Activated T-cell treated with anti-CD3 and anti-CD28 coated beads, Interleukin-2, amount 50 U/mL, for 1 hour (primary cell): ENCODE results near the gene FURIN.
A peak's percentile ranks its signal among the peaks of the same experiment; 100 is the strongest.
"Not testable (repeated sequence)": the region's sequence is repeated elsewhere in the genome, so short reads cannot be mapped to it uniquely, and the experiment has no call there.

Source experiments
- DNase-seq: peaks from one replicate; pipeline ENCODE4 v3.0.0-alpha.2; 2020

The FURIN gene

GRCh38 chr15:90884719-90885431, 16.5 kb downstream of the FURIN start:
- no peak for DNase-seq

- DNase-seq: peak; percentile 84
These were observed 17.3 kb downstream of the FURIN start for GRCh38 chr15:90885432-90886290.

- no peak for DNase-seq
These were observed 17.9 kb downstream of the FURIN start for GRCh38 chr15:90886291-90886614.

GRCh38 chr15:90887037-90887481, 18.7 kb downstream of the FURIN start:
- no peak for DNase-seq

- DNase-seq: no peak
These were observed 20.9 kb downstream of the FURIN start for GRCh38 chr15:90889313-90889730.

GRCh38 chr15:90889736-90890456, 21.5 kb downstream of the FURIN start:
- DNase-seq: no peak

GRCh38 chr15:90890839-90891238, 22.5 kb downstream of the FURIN start:
- DNase-seq: no peak

GRCh38 chr15:90891346-90891949, 23.1 kb downstream of the FURIN start:
- DNase-seq: no peak

GRCh38 chr15:90892023-90892422, 23.6 kb downstream of the FURIN start:
- no peak for DNase-seq

GRCh38 chr15:90892498-90893174, 24.2 kb downstream of the FURIN start:
- DNase-seq: no peak

GRCh38 chr15:90893175-90894090, 25.0 kb downstream of the FURIN start:
- no peak for DNase-seq

GRCh38 chr15:90895571-90896117, 27.3 kb downstream of the FURIN start:
- no peak for DNase-seq

- not testable (repeated sequence) for DNase-seq
These were observed 28.8 kb downstream of the FURIN start for GRCh38 chr15:90897131-90897655.

- no peak for DNase-seq
These were observed 33.0 kb downstream of the FURIN start for GRCh38 chr15:90901175-90902039.

- DNase-seq: peak; percentile 78
These were observed 33.9 kb downstream of the FURIN start for GRCh38 chr15:90902040-90902839.

GRCh38 chr15:90902840-90903732, 34.7 kb downstream of the FURIN start, which contains the start of gene MAN2A2:
Gene MAN2A2 (plus strand): TSS chr15:90903302. CDS start chr15:90904208, 906 bp downstream.
- peak; percentile 72 for DNase-seq

GRCh38 chr15:90903733-90904536, 35.5 kb downstream of the FURIN start:
- DNase-seq: no peak
